ENCODE results near the gene PAX8.
"Not testable (repeated sequence)": the region's sequence is repeated elsewhere in the genome, so short reads cannot be mapped to it uniquely, and the experiment has no call there.

- TF ChIP-seq CTCF, EZH2 (IDR thresholded peaks at IDR 0.05): not testable (repeated sequence)
These were observed 35.5 kb upstream of the PAX8 start for GRCh38 chr2:113314176-113314575.
